Measurements from ENCODE around the gene RXRG.
A peak's percentile ranks its signal among the peaks of the same experiment; 100 is the strongest.

RXRG gene

GRCh38 chr1:165387505-165387904 is 57.4 kb downstream of the RXRG start:
- in situ Hi-C loops (cut with MboI; ENCODE audit: low sequenced_read_pairs, unreplicated experiment) = no loop called here
- TF ChIP-seq CTCF (IDR thresholded peaks at IDR 0.05; ENCODE audit: borderline replicate concordance, control extremely low read depth, extremely low read depth, insufficient read depth, missing control alignments) = no peak
- no peak for DNase-seq (ENCODE audit: low spot score)

DNA sequence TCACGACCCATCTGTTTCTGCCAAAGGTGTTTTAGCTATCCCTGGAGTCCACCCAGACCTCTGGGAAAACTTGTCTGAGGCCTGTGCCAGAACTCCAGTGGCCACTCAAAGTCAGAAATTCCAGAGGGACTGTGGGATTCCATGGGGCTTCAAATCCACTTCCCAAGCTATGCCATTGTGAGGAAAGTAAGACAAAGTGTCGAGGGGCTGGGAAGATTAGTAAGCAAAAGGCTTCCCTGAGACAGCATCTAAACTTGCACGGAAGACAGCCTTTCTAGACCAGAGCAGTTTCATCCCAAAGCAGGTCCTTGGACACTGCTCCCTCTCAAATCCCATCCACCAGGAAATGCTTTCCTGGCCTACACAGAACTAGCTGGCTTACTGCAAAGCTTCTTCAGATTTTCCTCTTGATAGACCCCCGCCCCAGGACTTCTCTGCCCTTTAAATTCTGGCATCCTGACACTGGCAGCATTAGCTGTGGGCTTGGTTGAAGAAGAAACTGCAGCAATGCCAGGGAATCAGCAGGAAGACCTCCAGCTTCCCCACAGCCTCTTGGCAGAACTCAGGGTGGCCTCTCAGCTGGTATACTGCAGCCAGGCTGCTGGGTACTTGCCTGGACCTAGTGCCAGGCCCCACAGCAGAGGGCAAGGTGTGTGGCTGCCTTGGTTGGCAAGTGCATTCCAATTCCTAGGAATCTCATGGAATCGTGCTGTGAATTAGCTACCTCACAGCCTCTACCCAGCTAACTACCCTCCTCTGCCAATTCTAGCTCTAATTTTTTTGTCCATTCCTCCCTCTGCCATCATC is 61.1 kb downstream of the RXRG start:
- DNase-seq (ENCODE audit: low spot score) = no peak
- TF ChIP-seq CTCF (IDR thresholded peaks at IDR 0.05; ENCODE audit: borderline replicate concordance, control extremely low read depth, extremely low read depth, insufficient read depth, missing control alignments) = no peak
- in situ Hi-C loops (cut with MboI; ENCODE audit: low sequenced_read_pairs, unreplicated experiment) = no loop called here

DNA sequence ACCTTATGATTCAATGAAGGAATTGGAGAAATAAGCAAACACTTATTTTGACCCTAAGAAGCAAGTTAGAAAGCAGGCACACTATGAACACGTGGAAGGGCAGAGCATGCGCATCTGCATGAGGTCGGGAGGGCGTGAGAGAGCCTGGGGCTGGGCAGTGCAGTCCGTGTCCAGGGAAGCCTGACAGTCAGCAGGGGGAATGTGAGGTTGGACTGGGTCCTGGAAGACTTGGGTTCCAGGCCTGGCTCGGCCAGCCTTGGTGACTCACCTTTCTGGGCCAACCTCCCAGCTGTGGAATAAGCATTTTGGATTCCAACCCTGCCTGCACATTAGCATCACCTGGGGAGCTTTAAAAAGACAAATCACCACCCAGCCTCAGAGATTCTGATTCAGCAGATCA is 61.9 kb downstream of the RXRG start:
- no peak for DNase-seq (ENCODE audit: low spot score)
- no peak for TF ChIP-seq CTCF (IDR thresholded peaks at IDR 0.05; ENCODE audit: borderline replicate concordance, control extremely low read depth, extremely low read depth, insufficient read depth, missing control alignments)
- in situ Hi-C loops (cut with MboI; ENCODE audit: low sequenced_read_pairs, unreplicated experiment) = no loop called here

DNA sequence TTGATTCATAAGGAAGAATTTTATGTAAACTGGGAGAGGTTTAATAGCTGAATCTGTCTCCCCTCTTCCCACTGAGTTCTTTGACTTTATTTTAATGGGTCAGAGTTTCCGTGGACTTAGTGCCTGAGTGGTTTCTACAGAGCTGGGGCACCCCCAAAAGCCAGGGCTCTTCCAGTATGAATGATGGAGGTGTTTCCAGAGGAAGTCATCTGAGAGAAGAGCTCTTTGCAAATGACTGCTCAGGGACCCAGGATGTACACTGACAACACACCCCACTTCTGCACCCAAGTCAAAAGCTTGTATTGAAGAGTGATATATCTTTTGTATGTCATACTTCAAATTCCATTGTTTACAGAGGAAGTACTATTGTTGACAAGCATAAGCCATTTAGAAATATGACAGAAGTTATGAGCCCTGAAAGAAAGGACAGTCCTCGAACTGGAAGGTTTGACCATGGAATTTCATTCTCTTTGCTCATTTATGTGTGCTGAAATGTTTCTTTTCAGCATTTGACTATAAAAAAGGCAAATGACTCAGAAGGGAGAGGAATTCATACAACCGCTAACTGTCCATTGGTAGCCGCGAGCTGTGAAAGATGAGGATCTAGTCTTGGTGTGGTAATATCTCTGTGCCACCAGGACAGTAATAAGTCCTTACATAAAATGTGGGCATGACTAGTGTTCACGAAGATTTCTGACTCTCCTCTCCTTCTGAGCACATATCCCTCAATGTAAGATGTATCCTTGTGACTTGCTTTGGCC is 63.0 kb downstream of the RXRG start:
- DNase-seq (ENCODE audit: low spot score) = no peak
- in situ Hi-C loops (cut with MboI; ENCODE audit: low sequenced_read_pairs, unreplicated experiment) = no loop called here
- TF ChIP-seq CTCF (IDR thresholded peaks at IDR 0.05; ENCODE audit: borderline replicate concordance, control extremely low read depth, extremely low read depth, insufficient read depth, missing control alignments) = no peak

DNA sequence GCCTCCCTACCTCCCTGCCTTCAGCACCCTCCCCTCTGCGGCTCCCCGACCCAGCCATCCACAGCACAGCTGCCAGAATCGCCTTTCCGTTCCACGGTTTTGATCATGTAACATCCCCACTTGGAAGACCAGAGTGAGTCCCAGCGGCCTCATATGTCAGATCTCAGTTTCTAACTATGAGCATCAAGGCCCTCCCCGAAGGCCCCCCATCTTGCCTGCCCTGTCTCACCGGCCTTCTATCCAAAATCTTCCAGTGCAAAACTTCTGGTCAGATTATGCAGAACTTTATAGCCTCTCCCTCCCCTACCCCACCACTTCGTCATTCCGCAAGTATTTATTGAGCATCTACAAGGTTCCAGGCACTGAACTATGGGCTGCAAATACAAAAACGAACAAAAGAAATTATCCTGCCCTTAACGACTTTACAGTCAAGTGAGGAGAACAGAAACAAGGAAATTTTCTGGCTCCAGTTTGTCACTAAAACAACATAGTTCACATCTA is 68.1 kb downstream of the RXRG start:
- TF ChIP-seq CTCF (IDR thresholded peaks at IDR 0.05; ENCODE audit: borderline replicate concordance, control extremely low read depth, extremely low read depth, insufficient read depth, missing control alignments) = no peak
- DNase-seq (ENCODE audit: low spot score) = no peak
- in situ Hi-C loops (cut with MboI; ENCODE audit: low sequenced_read_pairs, unreplicated experiment) = no loop called here

DNA sequence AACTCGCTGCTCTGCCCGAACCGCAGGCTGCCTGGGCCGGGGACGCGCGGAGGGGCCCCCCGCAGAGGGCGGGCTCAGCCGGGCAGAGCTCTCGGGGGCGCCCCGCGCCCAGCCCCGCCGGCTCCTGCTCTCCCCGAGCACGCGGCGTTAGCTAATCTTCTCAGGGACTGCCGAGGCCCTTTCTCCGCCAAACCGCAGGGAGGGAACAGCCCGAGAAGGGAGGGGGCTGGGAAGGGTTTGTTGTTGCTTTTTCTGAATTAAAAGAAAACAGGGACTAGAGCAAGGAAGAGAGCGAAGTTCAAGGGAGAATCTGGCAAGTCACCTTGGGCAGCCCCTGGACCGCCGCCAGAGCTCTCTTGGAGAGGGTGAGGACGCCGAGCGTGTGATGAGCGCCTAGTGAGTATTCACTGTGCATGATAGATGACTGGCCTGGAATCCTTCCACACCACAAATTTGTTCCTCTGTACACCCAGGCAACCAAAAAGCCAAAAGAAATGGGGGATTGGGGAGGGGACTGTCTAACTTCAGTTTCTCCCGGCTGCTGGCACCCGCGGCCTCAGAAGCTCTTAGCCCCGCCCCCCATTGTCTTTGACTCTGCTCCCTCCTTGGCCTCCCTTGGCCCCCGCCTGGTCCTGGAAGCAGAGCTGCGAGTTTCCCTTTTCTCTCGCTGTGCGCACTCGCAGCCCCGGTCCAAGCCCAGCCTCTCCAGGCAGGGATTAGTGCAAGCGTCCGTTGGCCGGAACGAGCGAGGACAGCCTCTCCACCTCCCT is 68.7 kb downstream of the RXRG start:
- in situ Hi-C loops (cut with MboI; ENCODE audit: low sequenced_read_pairs, unreplicated experiment) = no loop called here
- DNase-seq (ENCODE audit: low spot score) = peak; percentile 40
- no peak for TF ChIP-seq CTCF (IDR thresholded peaks at IDR 0.05; ENCODE audit: borderline replicate concordance, control extremely low read depth, extremely low read depth, insufficient read depth, missing control alignments)
